ENCODE data around the gene ARHGAP11A. TPM values are rescaled to one million over a fixed set of nuclear protein-coding genes. Genes with fewer than 3 reads are reported as not detected.

Gene ARHGAP11A
- total and polyA plus RNA-seq, 4 experiments from 2014 or later = 2.5 to 8.8 (median 6.5) TPM

Other genes starting within 250 kb of the ARHGAP11A start
- under 1 TPM; 0.36 to 0.96 TPM for gene GOLGA8K, start 212.2 kb upstream of the ARHGAP11A start, total RNA-seq
- gene GOLGA8K, start 212.2 kb upstream of the ARHGAP11A start, polyA plus RNA-seq = not detected
- gene GOLGA8O, start 159.9 kb upstream of the ARHGAP11A start, total RNA-seq = 1 to 10 TPM in 1 of 2 experiments, under 1 TPM in 1; 1.00 to 2.3 TPM
- not detected for gene GOLGA8O, start 159.9 kb upstream of the ARHGAP11A start, polyA plus RNA-seq
- gene GOLGA8N, start 22.0 kb upstream of the ARHGAP11A start, total RNA-seq = 1 to 10 TPM; 7.0 to 8.2 TPM
- under 1 TPM in 1 of 2 donors, not detected in 1; 0.17 TPM for gene GOLGA8N, start 22.0 kb upstream of the ARHGAP11A start, polyA plus RNA-seq
- under 1 TPM in 1 of 2 experiments, not detected in 1; 0.35 TPM for gene SCG5, start 26.2 kb downstream of the ARHGAP11A start, total RNA-seq
- under 1 TPM; 0.23 to 0.76 TPM for gene SCG5, start 26.2 kb downstream of the ARHGAP11A start, polyA plus RNA-seq
- not detected for gene GREM1, start 102.5 kb downstream of the ARHGAP11A start, total RNA-seq
- gene GREM1, start 102.5 kb downstream of the ARHGAP11A start, polyA plus RNA-seq = not detected